ENCODE results near the gene TCF7L2. TPM values are rescaled to one million over a fixed set of nuclear protein-coding genes. Genes with fewer than 3 reads are reported as not detected.
"Not testable (repeated sequence)": the region's sequence is repeated elsewhere in the genome, so short reads cannot be mapped to it uniquely, and the experiment has no call there.

Gene TCF7L2
- total RNA-seq, 1 donor from 2014 or later: 60.1 TPM

DNA sequence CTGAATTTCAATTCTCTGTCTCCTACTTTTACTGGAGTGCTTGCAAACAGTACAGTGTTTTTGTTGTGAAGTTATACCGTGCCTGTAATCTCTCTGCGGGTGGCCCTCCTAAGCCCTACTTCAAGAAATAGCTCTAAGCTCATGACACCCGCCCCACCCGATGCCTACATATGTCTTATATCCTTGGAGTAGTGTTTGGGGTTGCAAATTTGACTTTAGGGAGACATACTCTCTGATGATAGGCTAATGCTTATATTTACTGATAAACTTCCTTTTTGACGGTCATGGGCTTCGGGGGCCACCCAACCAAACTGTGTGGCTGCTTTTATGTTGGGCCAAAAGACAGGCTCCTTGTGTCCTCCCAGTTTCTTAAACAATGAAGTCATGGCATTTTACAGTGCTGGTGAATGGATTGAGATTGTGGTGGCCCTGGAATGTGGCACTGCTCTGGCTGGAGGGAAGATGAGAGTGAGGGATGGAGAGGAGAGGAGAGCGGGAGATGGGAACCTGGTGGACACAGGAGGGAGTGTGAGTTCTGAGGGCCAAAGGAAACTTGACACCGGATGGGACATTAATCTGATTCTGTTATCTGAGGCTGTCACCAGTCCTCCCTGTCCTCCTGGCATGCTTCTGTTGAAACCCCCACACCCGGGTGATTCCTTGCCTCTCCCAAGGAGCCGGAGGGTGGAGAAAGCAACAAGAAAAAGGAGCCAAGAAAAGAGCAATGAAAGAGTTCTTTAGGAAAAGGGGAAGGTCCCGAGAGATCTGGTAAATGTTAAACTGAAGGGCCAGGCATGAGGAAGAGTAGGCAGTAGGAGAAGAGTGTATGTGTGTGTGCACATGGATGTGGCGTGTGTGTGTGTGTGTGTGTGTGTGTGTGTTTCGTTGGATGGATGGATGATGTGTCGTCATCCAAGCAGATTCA is 113.3 kb downstream of the TCF7L2 start:
- no peak for DNase-seq (ENCODE audit: low spot score)

- DNase-seq (ENCODE audit: low spot score): no peak
Measured at GRCh38 chr10:113064039-113064438, 114.0 kb downstream of the TCF7L2 start.

DNA sequence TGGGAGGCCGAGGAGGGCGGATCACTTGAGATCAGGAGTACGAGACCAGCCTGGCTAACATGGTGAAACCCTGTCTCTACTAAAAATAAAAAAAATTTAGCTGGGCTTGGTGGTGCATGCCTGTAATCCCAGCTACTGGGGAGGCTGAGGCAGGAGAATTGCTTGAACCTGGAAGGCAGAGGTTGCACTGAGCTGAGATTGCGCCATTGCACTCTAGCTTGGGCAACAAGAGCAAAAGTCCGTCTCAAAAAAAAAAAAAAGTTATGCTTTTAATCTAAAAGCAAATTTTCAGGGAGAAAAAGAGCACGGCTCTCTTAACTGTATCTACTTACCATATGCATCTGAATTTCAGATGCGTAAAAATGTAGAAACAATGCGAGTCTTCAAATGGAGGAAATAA is 116.1 kb downstream of the TCF7L2 start:
- not testable (repeated sequence) for DNase-seq (ENCODE audit: low spot score)

DNA sequence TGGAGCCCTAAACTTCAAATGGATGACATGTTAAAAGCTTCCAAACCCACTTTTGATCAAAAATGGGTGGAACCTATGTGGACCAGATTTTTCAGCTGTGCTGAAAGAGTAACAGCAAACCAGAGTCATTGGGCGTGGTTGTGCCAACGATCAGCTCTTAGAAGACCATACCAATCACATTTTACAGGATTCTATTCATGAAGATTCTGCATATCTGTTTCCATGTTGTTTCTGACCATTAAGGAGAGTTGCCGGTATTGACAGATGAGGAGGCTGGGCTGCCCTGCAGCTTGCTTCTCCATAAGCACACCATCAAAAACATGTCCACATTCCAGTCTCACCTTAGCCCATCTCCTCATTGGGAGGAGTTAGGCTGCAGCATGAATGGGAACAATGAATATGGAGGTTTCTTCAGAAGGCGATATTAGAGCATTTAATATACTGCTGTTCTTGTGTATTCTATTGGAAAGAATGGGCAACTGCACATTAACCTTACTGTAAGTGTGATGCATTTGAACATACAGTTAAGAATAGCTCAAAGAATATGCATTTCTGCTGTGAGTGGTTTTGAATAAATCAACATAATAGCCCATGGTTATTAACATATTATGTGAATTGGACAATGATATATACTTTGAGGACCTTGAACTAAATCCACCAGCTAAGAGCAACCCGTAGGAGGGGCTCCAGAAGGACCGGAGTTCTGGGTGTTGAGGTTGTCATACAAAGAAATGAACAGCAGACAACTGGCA is 116.7 kb downstream of the TCF7L2 start:
- no peak for DNase-seq (ENCODE audit: low spot score)

- DNase-seq (ENCODE audit: low spot score): no peak
Measured at GRCh38 chr10:113067501-113067900, 117.5 kb downstream of the TCF7L2 start.

DNA sequence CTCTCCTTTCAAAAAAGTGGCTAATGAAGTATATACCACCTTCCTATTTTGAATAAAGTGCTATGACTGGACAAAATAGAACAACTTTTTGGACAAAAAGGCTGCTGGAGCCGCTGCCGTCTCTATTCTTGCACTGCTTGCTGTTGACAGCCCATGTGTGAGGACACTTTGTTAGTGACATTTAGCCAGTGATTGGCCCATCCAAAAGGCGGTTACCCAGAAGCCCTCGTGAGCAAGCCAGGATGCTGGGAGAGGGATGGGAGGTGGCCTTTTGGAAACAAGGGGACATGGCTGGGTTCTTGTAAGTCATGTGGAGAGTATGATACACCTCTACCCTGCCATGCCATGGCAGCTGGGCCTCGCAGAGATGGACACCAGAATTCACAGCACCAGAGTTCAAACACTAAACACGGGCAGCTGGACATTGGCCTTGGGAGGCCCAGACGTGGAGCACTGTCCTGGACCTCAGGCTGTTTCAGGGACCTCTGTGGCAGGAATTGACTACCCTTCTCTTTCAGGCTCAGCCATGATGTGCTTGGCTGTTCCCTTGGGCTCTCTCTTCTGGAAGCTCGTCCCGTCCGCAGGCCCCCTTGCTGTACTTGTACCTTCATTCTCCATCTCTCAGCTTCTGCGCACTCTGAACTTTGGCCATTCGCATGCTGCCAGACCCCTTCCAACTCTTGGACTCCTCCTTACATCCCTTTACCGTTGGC is 118.3 kb downstream of the TCF7L2 start:
- DNase-seq (ENCODE audit: low spot score): peak; percentile 74

GRCh38 chr10:113069595-113069994 is 119.5 kb downstream of the TCF7L2 start:
- DNase-seq (ENCODE audit: low spot score): no peak

GRCh38 chr10:113071446-113071845 is 121.4 kb downstream of the TCF7L2 start:
- DNase-seq (ENCODE audit: low spot score): peak; percentile 89

GRCh38 chr10:113073549-113074189 is 123.6 kb downstream of the TCF7L2 start:
- DNase-seq (ENCODE audit: low spot score): peak; percentile 91

DNA sequence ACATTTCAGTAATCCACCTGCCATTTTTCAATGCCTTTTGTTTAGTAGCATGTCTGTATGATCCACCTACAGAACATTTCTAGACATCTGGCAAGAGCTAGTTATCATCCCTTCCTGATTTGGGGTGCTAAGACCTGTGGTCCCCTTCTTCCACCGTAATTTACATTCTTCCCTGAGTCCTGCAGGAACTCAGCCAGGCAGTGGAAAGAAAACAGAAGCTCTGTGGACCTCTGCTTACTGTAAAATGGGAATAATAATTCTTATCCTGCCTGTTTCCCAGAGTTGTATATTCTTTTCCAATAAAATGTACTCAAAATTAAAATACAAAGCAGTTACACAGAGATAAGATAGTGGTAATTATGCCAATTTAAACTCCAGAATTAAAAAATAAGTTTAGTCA is 126.9 kb downstream of the TCF7L2 start:
- DNase-seq (ENCODE audit: low spot score): no peak

GRCh38 chr10:113078282-113078907 is 128.3 kb downstream of the TCF7L2 start:
- DNase-seq (ENCODE audit: low spot score): peak; percentile 12

GRCh38 chr10:113080061-113080924 is 130.2 kb downstream of the TCF7L2 start:
- DNase-seq (ENCODE audit: low spot score): peak; percentile 14

- no peak for DNase-seq (ENCODE audit: low spot score)
Measured at GRCh38 chr10:113080925-113081229, 130.8 kb downstream of the TCF7L2 start.

DNA sequence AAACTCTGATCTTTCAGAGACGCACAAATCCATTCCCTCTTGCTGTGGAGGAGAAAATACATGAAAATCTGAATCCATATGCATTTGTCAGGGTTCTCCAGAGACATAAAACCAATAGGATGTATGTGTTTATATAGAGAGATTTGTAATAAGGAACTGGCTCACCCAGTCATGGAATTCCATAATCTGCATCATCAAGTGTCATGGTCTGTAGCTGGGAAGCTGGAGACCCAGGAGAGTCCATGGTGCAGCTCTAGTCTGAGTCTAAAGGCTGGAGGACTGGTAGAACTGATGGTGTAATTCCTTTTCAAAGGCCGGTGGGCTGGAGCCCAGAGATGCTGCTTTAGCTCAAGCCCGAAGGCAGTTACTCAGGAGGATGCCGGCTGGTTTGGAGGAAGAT is 134.0 kb downstream of the TCF7L2 start:
- DNase-seq (ENCODE audit: low spot score): peak; percentile 43

DNA sequence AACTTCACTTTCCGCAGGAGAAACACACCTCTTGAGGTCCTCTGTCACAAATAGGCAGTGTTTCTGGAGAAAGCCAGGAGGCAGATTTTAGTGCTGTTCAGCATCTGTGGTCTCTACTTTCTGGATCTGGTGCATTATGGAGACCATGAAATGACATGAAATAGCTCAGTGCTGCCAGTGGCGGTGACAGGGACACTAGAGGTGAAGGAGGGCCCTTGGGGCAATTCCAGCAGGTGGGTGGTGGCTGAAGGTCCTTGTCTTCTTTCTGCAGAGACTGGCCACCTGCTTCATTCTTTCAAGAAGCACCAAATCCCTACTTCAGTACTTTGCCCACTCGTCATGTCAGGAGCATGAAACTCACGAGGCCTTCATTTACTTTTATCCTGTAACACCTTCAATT is 135.7 kb downstream of the TCF7L2 start:
- DNase-seq (ENCODE audit: low spot score): peak; percentile 59

- DNase-seq (ENCODE audit: low spot score): peak; percentile 20
Measured at GRCh38 chr10:113086282-113086681, 136.2 kb downstream of the TCF7L2 start.

- DNase-seq (ENCODE audit: low spot score): peak; percentile 82
Measured at GRCh38 chr10:113087165-113088029, 137.3 kb downstream of the TCF7L2 start.

GRCh38 chr10:113088194-113088593 is 138.1 kb downstream of the TCF7L2 start:
- peak; percentile 20 for DNase-seq (ENCODE audit: low spot score)

- peak; percentile 26 for DNase-seq (ENCODE audit: low spot score)
Measured at GRCh38 chr10:113089551-113089950, 139.5 kb downstream of the TCF7L2 start.
